Measurements from ENCODE around the gene LAGE3.

Gene LAGE3

GRCh38 chrX:154435171-154435733, 43.8 kb downstream of the LAGE3 start:
- DNase-seq (ENCODE audit: low spot score) = no peak

- DNase-seq (ENCODE audit: low spot score) = no peak
These were observed 44.5 kb downstream of the LAGE3 start for GRCh38 chrX:154434394-154435168.

- no peak for DNase-seq (ENCODE audit: low spot score)
These were observed 45.5 kb downstream of the LAGE3 start for GRCh38 chrX:154433605-154434004.

GRCh38 chrX:154432210-154432609, 46.9 kb downstream of the LAGE3 start:
- no peak for DNase-seq (ENCODE audit: low spot score)

- DNase-seq (ENCODE audit: low spot score) = no peak
These were observed 47.7 kb downstream of the LAGE3 start for GRCh38 chrX:154431341-154431740.

- no peak for DNase-seq (ENCODE audit: low spot score)
These were observed 48.2 kb downstream of the LAGE3 start for GRCh38 chrX:154430916-154431315.

- no peak for DNase-seq (ENCODE audit: low spot score)
These were observed 48.6 kb downstream of the LAGE3 start for GRCh38 chrX:154430479-154430878.

GRCh38 chrX:154429711-154430110, 49.4 kb downstream of the LAGE3 start:
- no peak for DNase-seq (ENCODE audit: low spot score)

GRCh38 chrX:154428176-154429171, 50.6 kb downstream of the LAGE3 start, which contains the start of gene ATP6AP1:
ATP6AP1 (plus strand) TSS chrX:154428677; CDS start chrX:154428693, 16 bp downstream.
- DNase-seq (ENCODE audit: low spot score) = peak; percentile 66

Data from COLO829 (cell line).